Upper lobe of left lung (tissue), 6 donors: ENCODE data around the gene IL1RAP. TPM values are rescaled to one million over a fixed set of nuclear protein-coding genes. Genes with fewer than 3 reads are reported as not detected.
"Not testable (repeated sequence)": the region's sequence is repeated elsewhere in the genome, so short reads cannot be mapped to it uniquely, and the experiment has no call there.

Experiments used
- ATAC-seq, 2 donors: fragments of 200-7000 bp; cut with Tn5 transposase; one replicate each; pipeline ENCODE4 v1.9.1; 2022; ENCODE audit warnings: mild to moderate bottlenecking in 2 of 2, moderate library complexity in 2 of 2; ENCODE audit not compliant: low FRiP score in 2 of 2
- DNase-seq, 2 donors: peaks; one replicate each; pipeline ENCODE4 v3.0.0-alpha.2; 2019 to 2020
- H3K27ac ChIP-seq, 4 donors: fragments of 200-600 bp; sonication (generic); one replicate each; pipeline ENCODE4 v1.5.1; 2016 to 2019
- H3K27me3 ChIP-seq, 4 donors: fragments of 200-600 bp; sonication (generic); one replicate each; pipeline ENCODE4 v1.5.1; 2017 to 2019
- H3K36me3 ChIP-seq, 4 donors: fragments of 200-600 bp; sonication (generic); one replicate each; pipeline ENCODE4 v1.5.1; 2016 to 2019
- H3K4me1 ChIP-seq, 4 donors: fragments of 200-600 bp; sonication (generic); one replicate each; pipeline ENCODE4 v1.5.1; 2018 to 2019
- H3K4me3 ChIP-seq, 4 donors: fragments of 200-600 bp; sonication (generic); one replicate each; pipeline ENCODE4 v1.5.1; 2017 to 2019; ENCODE audit warnings: mild to moderate bottlenecking in 2 of 4, moderate library complexity in 1 of 4
- H3K9me3 ChIP-seq, 4 donors: fragments of 200-600 bp; sonication (generic); one replicate each; pipeline ENCODE4 v1.5.1; 2018 to 2019
- CTCF ChIP-seq, 6 experiments: fragments of 450-650 bp in 4 of 6; fragments of 200-600 bp in 2 of 6; sonication (generic) in 2 of 6; IDR thresholded peaks; one replicate each; pipeline ENCODE4 v1.5.1; 2016 to 2019; ENCODE audit warnings: antibody characterized with exemption in 6 of 6
- EP300 ChIP-seq, 4 donors: sonication (generic); formaldehyde crosslinking; IDR thresholded peaks; one replicate each; pipeline ENCODE4 v1.5.1; 2017; ENCODE audit warnings: antibody characterized with exemption in 4 of 4, control low read depth in 2 of 4
- POLR2A ChIP-seq, 4 donors: fragments of 450-650 bp; IDR thresholded peaks; one replicate each; pipeline ENCODE4 v1.5.1; 2016 to 2017; ENCODE audit warnings: antibody characterized with exemption in 4 of 4, mild to moderate bottlenecking in 2 of 4
- POLR2AphosphoS5 ChIP-seq, 2 donors: sonication (generic); formaldehyde crosslinking; IDR thresholded peaks; one replicate each; pipeline ENCODE4 v1.5.1; 2017; ENCODE audit warnings: antibody characterized with exemption in 2 of 2
- WGBS, 2 donors: methylation state at CpG; one replicate each; pipeline ENCODE4 v1.1.5; 2017 to 2018; 5-methylcytosine and 5-hydroxymethylcytosine counted together
- total RNA-seq, 6 donors: library from RNA; depleted of rRNA in 4 of 6; stranded (reverse); fragments of >200 nt in 4 of 6; gene quantifications; one replicate each; pipeline versions ENCODE4 v1.1.0 to v1.2.1, GENCODE V29; 2016 to 2021
- donor health status: DM: no; HTN: no; CAD: no; lungs with moderate emphysema.
- donor health status: DM: no; HTN: yes; CAD: no; lungs with severe emphysema.

The IL1RAP gene
- total RNA-seq, 6 donors from 2014 or later = 6.3 to 29.8 (median 22.7) TPM

- H3K4me3 ChIP-seq = no peak overlapping the region
- ATAC-seq (peak in 1 of 2 donors; percentile 61), DNase-seq (no peak)
- H3K36me3 ChIP-seq = no peaks in the 10 kb centered on the region
- H3K27ac ChIP-seq = no peak overlapping the region
- no peak for TF ChIP-seq POLR2A (IDR thresholded peaks at IDR 0.05)
- no peak for TF ChIP-seq POLR2AphosphoS5 (IDR thresholded peaks at IDR 0.05)
- TF ChIP-seq CTCF (IDR thresholded peaks at IDR 0.05) = no peak
- TF ChIP-seq EP300 (IDR thresholded peaks at IDR 0.05) = no peak
- H3K9me3 ChIP-seq = no peaks in the 10 kb centered on the region
- H3K4me1 ChIP-seq = no peaks in the 10 kb centered on the region
- H3K27me3 ChIP-seq = no peaks in the 10 kb centered on the region
- WGBS, 2 donors = 84 to 85% methylated on average over 3 of the region's 3 CpGs
Observed at GRCh38 chr3:190673148-190673547, 159.3 kb downstream of the IL1RAP start.

GRCh38 chr3:190676481-190676880, 162.6 kb downstream of the IL1RAP start:
- WGBS, 2 donors = 83 to 91% methylated on average over 3 of the region's 3 CpGs
- no peaks in the 10 kb centered on the region for H3K36me3 ChIP-seq
- H3K27ac ChIP-seq = no peak overlapping the region
- TF ChIP-seq POLR2A (IDR thresholded peaks at IDR 0.05) (no peak), POLR2AphosphoS5 (IDR thresholded peaks at IDR 0.05) (no peak), CTCF (IDR thresholded peaks at IDR 0.05) (no peak), EP300 (IDR thresholded peaks at IDR 0.05) (no peak)
- H3K27me3 ChIP-seq = no peaks in the 10 kb centered on the region
- no peaks in the 10 kb centered on the region for H3K4me1 ChIP-seq
- no peak for ATAC-seq
- no peak for DNase-seq
- H3K4me3 ChIP-seq = no peak overlapping the region
- H3K9me3 ChIP-seq = no peaks in the 10 kb centered on the region

GRCh38 chr3:190677001-190677400, 163.1 kb downstream of the IL1RAP start:
- WGBS, 2 donors = 89 to 93% methylated on average over 3 of the region's 3 CpGs
- Histone ChIP-seq H3K4me1 (no peaks in the 10 kb centered on the region), H3K4me3 (no peak overlapping the region), H3K36me3 (no peaks in the 10 kb centered on the region), H3K9me3 (no peaks in the 10 kb centered on the region), H3K27ac (no peak overlapping the region), H3K27me3 (no peaks in the 10 kb centered on the region)
- TF ChIP-seq POLR2A (IDR thresholded peaks at IDR 0.05) (no peak), POLR2AphosphoS5 (IDR thresholded peaks at IDR 0.05) (no peak), CTCF (IDR thresholded peaks at IDR 0.05) (no peak), EP300 (IDR thresholded peaks at IDR 0.05) (no peak)
- ATAC-seq (no peak), DNase-seq (no peak)

GRCh38 chr3:190677868-190678267, 164.0 kb downstream of the IL1RAP start:
- 88 to 90% methylated on average over 7 of the region's 7 CpGs for whole genome bisulfite sequencing, 2 donors

GRCh38 chr3:190680691-190681090, 166.8 kb downstream of the IL1RAP start:
- Histone ChIP-seq H3K27ac (no peak overlapping the region), H3K27me3 (no peaks in the 10 kb centered on the region), H3K9me3 (no peaks in the 10 kb centered on the region), H3K4me1 (no peaks in the 10 kb centered on the region), H3K36me3 (no peaks in the 10 kb centered on the region), H3K4me3 (no peak overlapping the region)
- WGBS, 2 donors = 92 to 96% methylated on average over 5 of the region's 5 CpGs
- ATAC-seq (no peak), DNase-seq (no peak)
- TF ChIP-seq CTCF (IDR thresholded peaks at IDR 0.05) (no peak), EP300 (IDR thresholded peaks at IDR 0.05) (no peak), POLR2AphosphoS5 (IDR thresholded peaks at IDR 0.05) (no peak), POLR2A (IDR thresholded peaks at IDR 0.05) (no peak)

More at GRCh38 chr3:190677868-190678267, 164.0 kb downstream of the IL1RAP start:
- H3K27ac ChIP-seq, H3K4me1 ChIP-seq, ATAC-seq, DNase-seq, H3K9me3 ChIP-seq, H3K4me3 ChIP-seq, H3K36me3 ChIP-seq, H3K27me3 ChIP-seq: not testable (repeated sequence)
